Mucosa of descending colon (tissue), 3 donors: ENCODE measurements around the gene SNCB. TPM values are rescaled to one million over a fixed set of nuclear protein-coding genes. Genes with fewer than 3 reads are reported as not detected.

Source experiments
- ATAC-seq: fragments of 200-7000 bp; cut with Tn5 transposase; one replicate; pipeline ENCODE4 v1.9.1; 2020; ENCODE audit warnings: mild to moderate bottlenecking, moderate library complexity
- DNase-seq, 3 donors: peaks; one replicate each; pipeline ENCODE4 v3.0.0-alpha.2; 2020
- H3K36me3 ChIP-seq: fragments of 200-600 bp; one replicate; pipeline ENCODE4 v1.8.0; 2021; ENCODE audit warnings: low read depth, mild to moderate bottlenecking
- H3K4me1 ChIP-seq: fragments of 200-600 bp; one replicate; pipeline ENCODE4 v1.8.0; 2021; ENCODE audit warnings: low read depth, mild to moderate bottlenecking
- H3K4me3 ChIP-seq: fragments of 200-600 bp; one replicate; pipeline ENCODE4 v1.8.0; 2021; ENCODE audit warnings: mild to moderate bottlenecking
- H3K9me3 ChIP-seq: fragments of 200-600 bp; one replicate; pipeline ENCODE4 v1.8.0; 2021; ENCODE audit warnings: mild to moderate bottlenecking
- intact Hi-C, 2 donors: fragments of 100-400 bp; cut with DNase I in 1 of 2; cut with micrococcal nuclease in 1 of 2; formaldehyde crosslinking; loops; one replicate each; pipeline versions ENCODE4 v1.11.0 to v1.11.1; 2022; cut with DNase I, micrococcal nuclease
- total RNA-seq, 3 donors: library from RNA; stranded (reverse); fragmentation: NEBNext Ultra II Directional in 2 of 3; extraction: Animal tissue kit (Norgen Biotek cat#: 25700) in 2 of 3; gene quantifications; one replicate each; pipeline versions ENCODE4 v1.2.1 to v1.2.4, GENCODE V29; 2021 to 2023
- TF ChIP-seq, protein P1 (sequence below): fragments of 200-600 bp; IDR thresholded peaks from one replicate; pipeline ENCODE4 v1.8.0; 2022; ENCODE audit warnings: antibody characterized with exemption, mild to moderate bottlenecking
- donor health status: DM: no; HTN: no; CAD: no; lungs with moderate emphysema.
- donor health status: DM: no; HTN: no; CAD: no.
- donor health status: DM: no; HTN: yes; CAD: no.

Gene SNCB
- total RNA-seq, 3 donors from 2014 or later = 0.89 TPM; not detected in 2

DNA sequence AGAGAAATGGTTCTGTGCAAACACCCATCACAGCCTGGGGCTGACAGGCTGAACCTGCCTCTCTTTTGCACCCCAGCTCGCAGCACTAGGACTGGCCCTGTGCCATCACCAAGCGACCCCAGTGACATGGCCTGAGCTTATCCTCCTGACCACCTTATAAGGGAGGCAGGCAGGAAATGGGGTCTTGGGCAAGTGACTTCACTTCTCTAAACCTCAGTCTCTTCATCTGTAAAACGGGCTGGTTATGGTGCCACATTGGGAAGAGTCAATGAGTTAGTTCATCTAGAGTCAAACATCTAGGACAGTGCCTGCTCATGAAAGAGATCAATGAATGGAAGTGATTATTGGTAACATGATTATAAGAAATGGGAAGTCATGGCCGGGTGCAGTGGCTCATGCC lies 6.2 kb downstream of the SNCB start:
- DNase-seq (no peak), ATAC-seq (no peak)
- Histone ChIP-seq H3K4me1 (peaks cover 6% of the 10 kb centered on the region), H3K36me3 (no peaks in the 10 kb centered on the region), H3K9me3 (no peaks in the 10 kb centered on the region), H3K4me3 (no peak overlapping the region)
- TF ChIP-seq, protein P1, sequence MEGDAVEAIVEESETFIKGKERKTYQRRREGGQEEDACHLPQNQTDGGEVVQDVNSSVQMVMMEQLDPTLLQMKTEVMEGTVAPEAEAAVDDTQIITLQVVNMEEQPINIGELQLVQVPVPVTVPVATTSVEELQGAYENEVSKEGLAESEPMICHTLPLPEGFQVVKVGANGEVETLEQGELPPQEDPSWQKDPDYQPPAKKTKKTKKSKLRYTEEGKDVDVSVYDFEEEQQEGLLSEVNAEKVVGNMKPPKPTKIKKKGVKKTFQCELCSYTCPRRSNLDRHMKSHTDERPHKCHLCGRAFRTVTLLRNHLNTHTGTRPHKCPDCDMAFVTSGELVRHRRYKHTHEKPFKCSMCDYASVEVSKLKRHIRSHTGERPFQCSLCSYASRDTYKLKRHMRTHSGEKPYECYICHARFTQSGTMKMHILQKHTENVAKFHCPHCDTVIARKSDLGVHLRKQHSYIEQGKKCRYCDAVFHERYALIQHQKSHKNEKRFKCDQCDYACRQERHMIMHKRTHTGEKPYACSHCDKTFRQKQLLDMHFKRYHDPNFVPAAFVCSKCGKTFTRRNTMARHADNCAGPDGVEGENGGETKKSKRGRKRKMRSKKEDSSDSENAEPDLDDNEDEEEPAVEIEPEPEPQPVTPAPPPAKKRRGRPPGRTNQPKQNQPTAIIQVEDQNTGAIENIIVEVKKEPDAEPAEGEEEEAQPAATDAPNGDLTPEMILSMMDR = no peak
- intact Hi-C loops = no loop called here

DNA sequence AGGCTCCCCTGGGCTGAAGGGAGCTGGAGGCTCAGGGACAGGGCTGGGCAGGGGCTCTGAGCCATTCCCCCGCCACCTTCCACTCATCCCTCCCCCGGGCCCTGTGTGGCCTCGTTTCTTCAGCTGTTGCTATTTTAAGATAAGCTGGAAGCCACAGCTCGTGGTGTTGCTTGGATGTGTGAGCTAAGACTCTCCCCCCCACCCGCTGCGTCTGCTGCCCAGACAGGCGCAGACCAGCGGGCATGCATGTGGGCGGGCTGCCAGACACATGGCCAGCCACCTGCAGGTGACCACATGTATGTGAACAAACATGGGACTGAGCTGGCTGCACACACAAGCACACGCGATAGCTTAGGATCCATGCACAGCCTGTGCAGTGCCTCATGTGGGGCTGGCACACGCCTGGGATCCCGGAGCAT lies 8.7 kb downstream of the SNCB start:
- H3K9me3 ChIP-seq = no peaks in the 10 kb centered on the region
- no peak for DNase-seq
- no peaks in the 10 kb centered on the region for H3K36me3 ChIP-seq
- H3K4me3 ChIP-seq = no peak overlapping the region
- TF ChIP-seq, protein P1 = no peak
- intact Hi-C loops = no loop called here
- H3K4me1 ChIP-seq = peaks cover 6% of the 10 kb centered on the region
- ATAC-seq = no peak

DNA sequence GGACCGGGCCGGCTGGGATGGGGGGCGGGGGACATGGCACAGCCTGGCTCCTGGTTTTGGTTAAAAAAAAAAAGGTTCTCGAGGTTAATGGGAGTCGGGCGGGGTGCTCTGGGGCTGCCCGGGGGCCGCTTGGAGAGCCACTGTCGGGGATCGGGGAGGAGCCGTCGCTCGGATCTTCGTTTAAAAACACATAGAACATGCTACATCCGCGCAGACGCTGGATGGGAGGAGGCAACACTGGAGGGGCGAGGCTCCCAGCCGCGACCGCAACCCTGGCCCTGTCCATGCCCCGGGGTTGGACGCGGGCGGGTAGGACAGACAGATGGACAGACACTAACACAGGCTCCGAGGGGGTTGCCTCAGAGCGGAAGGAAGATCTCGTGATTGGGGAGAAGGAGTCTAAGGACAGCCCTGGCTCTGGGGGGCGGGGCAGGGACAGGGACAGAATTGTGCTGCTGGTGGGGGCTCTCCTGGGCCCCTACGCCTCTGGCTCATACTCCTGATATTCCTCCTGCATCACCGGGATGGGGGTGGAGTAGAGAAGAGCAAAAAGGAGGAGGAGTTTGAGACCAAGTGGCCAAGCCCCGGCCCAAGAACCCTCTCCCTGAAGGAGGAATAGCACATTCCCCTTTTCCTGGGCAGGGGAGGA lies 9.9 kb downstream of the SNCB start:
- intact Hi-C loops = no loop called here
- TF ChIP-seq, protein P1 = no peak
- Histone ChIP-seq H3K36me3 (no peaks in the 10 kb centered on the region), H3K4me3 (no peak overlapping the region), H3K9me3 (no peaks in the 10 kb centered on the region), H3K4me1 (peaks cover 6% of the 10 kb centered on the region)
- DNase-seq (no peak), ATAC-seq (no peak)

DNA sequence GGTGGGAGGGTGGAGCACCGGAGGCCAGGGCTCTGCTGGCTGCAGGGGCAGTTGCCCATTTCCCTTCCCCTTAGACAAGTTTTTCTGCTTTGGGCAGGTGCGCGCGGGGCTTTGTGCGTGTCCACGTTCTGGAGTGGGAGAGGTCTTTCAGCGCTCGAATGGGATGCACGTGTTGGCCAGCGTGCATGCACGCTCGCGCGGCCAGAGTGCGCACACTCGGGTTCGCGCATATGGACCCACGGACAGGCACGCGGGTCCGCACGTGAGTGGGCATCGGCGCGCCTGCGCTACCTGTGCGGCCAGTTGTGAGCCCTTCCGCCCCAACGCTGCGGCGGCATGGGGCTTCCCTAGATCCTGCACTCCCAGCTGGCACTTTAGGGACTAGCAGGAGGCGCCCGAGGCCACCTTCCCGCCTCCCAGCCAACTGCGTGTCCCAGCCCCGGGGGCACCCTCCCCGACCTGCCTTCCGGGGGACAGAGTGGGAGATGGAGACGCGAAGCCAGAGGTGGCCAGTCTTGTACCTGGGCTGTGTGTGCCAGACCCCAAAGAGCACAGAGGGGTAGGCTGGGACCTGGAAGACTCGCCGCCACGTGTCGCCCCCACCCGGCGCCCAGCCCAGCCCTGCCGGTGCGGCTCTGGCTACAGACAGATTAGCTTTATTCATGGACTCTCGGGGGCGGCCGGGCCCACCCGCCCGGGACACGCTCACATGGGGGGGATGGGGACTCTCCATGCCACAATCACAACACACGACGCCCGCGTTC lies 10.6 kb downstream of the SNCB start:
- Histone ChIP-seq H3K4me3 (no peak overlapping the region), H3K9me3 (no peaks in the 10 kb centered on the region), H3K36me3 (no peaks in the 10 kb centered on the region), H3K4me1 (peaks cover 6% of the 10 kb centered on the region)
- TF ChIP-seq, protein P1 = no peak
- no peak for DNase-seq
- ATAC-seq = no peak
- intact Hi-C loops = no loop called here

DNA sequence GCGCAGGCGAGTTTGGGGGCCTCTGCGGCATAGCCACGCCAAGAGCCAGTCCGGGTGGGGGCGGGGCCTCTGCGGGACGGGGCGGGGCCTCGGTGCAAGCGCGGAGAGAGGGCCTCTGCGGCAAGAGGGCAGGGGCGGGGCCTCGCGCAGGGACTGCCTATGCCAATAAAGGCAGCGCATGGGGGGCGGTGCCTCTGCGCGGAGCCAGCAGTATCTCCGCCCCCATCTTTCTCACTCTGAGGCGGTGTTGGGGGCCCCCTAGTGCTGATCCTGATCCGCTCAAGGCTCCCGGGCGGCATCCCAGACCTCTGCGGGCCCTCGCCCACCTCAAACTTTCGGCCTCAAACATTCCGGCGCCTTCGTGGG lies 11.1 kb downstream of the SNCB start:
- intact Hi-C loops = no loop called here
- Histone ChIP-seq H3K36me3 (no peaks in the 10 kb centered on the region), H3K4me1 (peaks cover 6% of the 10 kb centered on the region), H3K4me3 (no peak overlapping the region), H3K9me3 (no peaks in the 10 kb centered on the region)
- TF ChIP-seq, protein P1 = no peak
- DNase-seq (peak; percentile 77 to 80 (median 78)), ATAC-seq (peak; percentile 90)
